ENCODE data around the gene CYP2A6.
"Not testable (repeated sequence)": the region's sequence is repeated elsewhere in the genome, so short reads cannot be mapped to it uniquely, and the experiment has no call there.

Gene CYP2A6

DNA sequence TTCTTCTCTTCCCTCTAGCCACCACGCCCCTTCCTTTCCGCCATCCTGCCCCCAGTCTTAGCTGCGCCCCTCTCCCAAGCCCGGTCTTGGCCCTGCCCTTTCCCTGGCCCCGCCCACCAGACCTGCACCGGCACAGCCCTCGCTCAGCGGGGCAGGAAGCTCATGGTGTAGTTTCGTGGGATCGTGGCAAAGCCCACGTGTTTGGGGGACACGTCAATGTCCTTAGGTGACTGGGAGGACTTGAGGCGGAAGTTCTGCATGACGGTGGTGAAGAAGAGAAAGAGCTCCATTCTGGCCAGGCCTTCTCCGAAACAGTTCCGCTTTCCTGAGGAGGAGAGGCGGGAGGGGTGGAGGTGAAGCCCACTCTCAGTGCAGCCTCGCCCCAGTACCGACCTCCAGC is 6.6 kb downstream of the CYP2A6 start:
- not testable (repeated sequence) for DNase-seq

- DNase-seq, result not testable (repeated sequence)
These were observed 7.1 kb downstream of the CYP2A6 start for GRCh38 chr19:40842997-40843652.

GRCh38 chr19:40842012-40842411 is 8.2 kb downstream of the CYP2A6 start:
- not testable (repeated sequence) for DNase-seq

GRCh38 chr19:40838477-40838876 is 11.8 kb downstream of the CYP2A6 start:
- not testable (repeated sequence) for DNase-seq

- DNase-seq, result no peak
These were observed 13.4 kb downstream of the CYP2A6 start for GRCh38 chr19:40836754-40837429.

GRCh38 chr19:40833728-40834533 is 16.3 kb downstream of the CYP2A6 start:
- not testable (repeated sequence) for DNase-seq

DNA sequence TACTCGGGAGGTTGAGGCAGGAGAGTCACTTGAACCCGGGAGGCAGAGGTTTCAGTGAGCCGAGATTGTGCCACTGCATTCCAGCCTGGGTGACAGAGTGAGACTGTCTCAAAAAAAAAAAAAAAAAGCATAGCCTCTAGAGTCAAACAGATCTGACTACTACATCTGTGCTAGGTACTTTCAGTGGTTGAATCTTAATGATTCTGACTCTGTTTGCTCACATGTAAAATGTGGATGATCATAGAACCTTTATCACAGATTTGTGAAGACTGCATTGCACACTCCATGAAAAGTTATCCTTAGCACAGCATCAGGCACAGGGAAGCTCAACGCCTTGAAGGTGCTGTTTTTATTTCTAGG is 17.8 kb downstream of the CYP2A6 start:
- not testable (repeated sequence) for DNase-seq

GRCh38 chr19:40831502-40832430 is 18.5 kb downstream of the CYP2A6 start:
- DNase-seq, result no peak

DNA sequence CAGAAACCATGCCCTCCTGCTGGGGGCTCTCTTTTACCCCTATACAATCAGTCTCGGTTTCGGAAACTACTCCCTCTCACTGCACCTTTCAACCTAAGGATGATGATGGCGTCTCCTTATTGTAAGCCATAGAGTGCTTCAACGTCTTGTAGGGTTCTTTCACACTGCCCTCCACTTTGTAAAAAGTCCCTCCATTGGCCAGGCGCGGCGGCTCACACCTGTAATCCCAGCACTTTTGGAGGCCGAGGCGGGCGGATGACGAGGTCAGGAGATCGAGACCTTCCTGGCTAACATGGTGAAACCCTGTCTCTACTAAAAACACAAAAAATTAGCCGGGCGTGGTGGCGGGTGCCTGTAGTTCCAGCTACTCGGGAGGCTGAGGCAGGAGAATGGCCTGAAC is 19.5 kb downstream of the CYP2A6 start:
- DNase-seq, result not testable (repeated sequence)

DNA sequence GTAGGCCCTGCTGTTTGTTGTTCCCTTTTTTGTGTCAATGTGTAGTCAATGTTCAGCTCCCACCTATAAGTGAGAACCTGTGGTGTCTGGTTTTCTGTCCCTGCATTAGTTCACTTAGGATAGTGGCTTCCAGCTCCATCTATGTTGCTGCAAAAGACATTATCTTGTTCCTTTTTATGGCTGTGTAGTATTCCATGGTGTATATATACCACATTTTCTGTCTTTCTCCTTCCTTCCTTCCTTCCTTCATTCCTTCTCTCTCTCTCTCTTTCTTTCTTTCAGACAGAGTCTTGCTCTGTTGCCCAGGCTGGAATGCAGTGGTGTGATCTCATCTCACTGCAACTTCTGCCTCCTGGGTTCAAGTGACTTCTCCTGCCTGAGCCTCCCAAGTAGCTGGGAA is 21.0 kb downstream of the CYP2A6 start:
- no peak for DNase-seq

GRCh38 chr19:40827386-40828247 is 22.6 kb downstream of the CYP2A6 start:
- DNase-seq, result no peak

GRCh38 chr19:40826699-40827385 is 23.4 kb downstream of the CYP2A6 start:
- DNase-seq, result not testable (repeated sequence)

GRCh38 chr19:40826312-40826698 is 23.9 kb downstream of the CYP2A6 start:
- DNase-seq, result not testable (repeated sequence)

DNA sequence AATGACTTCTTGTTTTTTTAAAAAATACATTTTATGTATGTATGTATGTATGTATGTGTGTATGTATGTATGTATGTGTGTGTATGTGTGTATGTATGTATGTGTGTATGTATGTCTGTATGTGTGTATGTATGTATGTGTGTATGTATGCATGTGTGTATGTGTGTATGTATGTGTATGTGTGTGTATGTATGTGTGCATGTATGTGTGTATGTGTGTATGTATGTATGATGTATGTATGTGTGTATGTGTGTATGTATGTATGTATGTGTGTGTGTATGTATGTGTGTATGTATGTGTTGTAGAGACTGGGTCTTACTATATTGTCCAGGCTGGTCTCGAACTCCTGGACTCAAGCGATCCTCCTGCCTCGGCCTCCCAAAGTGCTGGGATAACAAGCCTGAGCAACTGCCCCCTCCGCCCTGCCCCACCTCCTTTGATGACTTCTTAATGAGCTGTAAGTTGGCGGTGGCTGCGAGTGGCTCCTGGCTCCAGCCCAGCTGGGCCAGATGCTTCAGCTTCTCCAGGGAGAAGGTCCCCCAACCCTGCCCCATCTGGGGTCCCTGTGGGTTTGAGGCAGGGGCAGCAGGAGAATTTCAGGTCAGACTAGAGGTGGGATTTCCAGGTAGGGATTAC is 24.7 kb downstream of the CYP2A6 start:
- DNase-seq, result not testable (repeated sequence)

- not testable (repeated sequence) for DNase-seq
These were observed 25.3 kb downstream of the CYP2A6 start for GRCh38 chr19:40824916-40825315.

DNA sequence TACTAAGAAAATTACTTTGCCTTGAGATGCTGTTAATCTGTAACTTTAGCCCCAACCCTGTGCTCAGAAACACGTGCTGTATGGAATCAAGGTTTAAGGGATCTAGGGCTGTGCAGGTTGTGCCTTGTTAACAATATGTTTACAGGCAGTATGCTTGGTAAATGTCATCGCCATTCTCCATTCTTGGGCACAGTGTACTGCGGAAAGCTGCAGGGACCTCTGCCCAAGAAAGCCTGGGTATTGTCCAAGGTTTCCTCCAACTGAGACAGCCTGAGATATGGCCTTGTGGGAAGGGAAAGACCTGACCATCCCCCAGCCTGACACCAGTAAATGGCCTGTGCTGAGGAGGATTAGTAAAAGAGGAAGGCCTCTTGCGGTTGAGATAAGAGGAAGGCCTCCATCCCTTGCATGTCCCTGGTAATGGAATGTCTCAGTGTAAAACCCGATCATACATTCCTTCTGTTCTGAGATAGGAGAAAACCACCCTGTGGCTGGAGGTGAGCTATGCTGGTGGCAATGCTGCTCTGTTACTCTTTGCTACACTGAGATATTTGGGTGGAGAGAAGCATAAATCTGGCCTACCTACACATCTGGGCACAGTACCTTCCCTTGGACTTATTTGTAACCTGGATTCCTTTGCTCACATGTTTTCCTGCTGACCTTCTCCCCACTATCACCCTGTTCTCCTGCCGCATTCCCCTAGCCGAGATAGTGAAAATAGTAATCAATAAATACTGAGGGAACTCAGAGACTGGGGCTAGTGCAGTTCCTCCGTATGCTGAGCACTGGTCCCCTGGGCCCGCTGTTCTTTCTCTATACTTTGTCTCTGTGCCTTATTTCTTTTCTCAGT is 27.3 kb downstream of the CYP2A6 start:
- DNase-seq, result not testable (repeated sequence)

GRCh38 chr19:40822161-40822560 is 28.1 kb downstream of the CYP2A6 start:
- DNase-seq, result no peak

GRCh38 chr19:40819479-40820234 is 30.6 kb downstream of the CYP2A6 start:
- not testable (repeated sequence) for DNase-seq

Data from NCI-H2081 treated with DMSO at 0.1 percent for 48 hours (cell line).